Trophoblast cell (in vitro differentiated cells and primary cell): ENCODE measurements around the gene TBC1D9B.
A peak's percentile ranks its signal among the peaks of the same experiment; 100 is the strongest.
"Not testable (repeated sequence)": the region's sequence is repeated elsewhere in the genome, so short reads cannot be mapped to it uniquely, and the experiment has no call there.

ENCODE experiments used
- DNase-seq, 2 donors: peaks; one replicate each; pipeline ENCODE4 v3.0.0-alpha.2; 2016
- H2AFZ ChIP-seq: 2 replicates; pipeline ENCODE4 v1.6.1; 2013; ENCODE audit warnings: low read length, moderate library complexity, mild to moderate bottlenecking; ENCODE audit not compliant: insufficient read depth, poor library complexity
- H2AK5ac ChIP-seq: 2 replicates; pipeline ENCODE4 v1.6.1; 2013; ENCODE audit warnings: mild to moderate bottlenecking, low read length
- H2BK120ac ChIP-seq: 2 replicates; pipeline ENCODE4 v1.6.1; 2013; ENCODE audit warnings: low read length, mild to moderate bottlenecking, moderate library complexity; ENCODE audit not compliant: insufficient read depth, poor library complexity
- H2BK12ac ChIP-seq: 2 replicates; pipeline ENCODE4 v1.6.1; 2013; ENCODE audit warnings: mild to moderate bottlenecking, low read length, moderate library complexity
- H2BK5ac ChIP-seq: 2 replicates; pipeline ENCODE4 v1.6.1; 2013; ENCODE audit warnings: low read length, low read depth, moderate library complexity, mild to moderate bottlenecking; ENCODE audit not compliant: poor library complexity
- H3K14ac ChIP-seq: 2 replicates; pipeline ENCODE4 v1.6.1; 2013; ENCODE audit warnings: mild to moderate bottlenecking, low read length
- H3K18ac ChIP-seq: 2 replicates; pipeline ENCODE4 v1.6.1; 2013; ENCODE audit warnings: mild to moderate bottlenecking, low read length
- H3K23ac ChIP-seq: 2 replicates; pipeline ENCODE4 v1.6.1; 2013; ENCODE audit warnings: low read length
- H3K27ac ChIP-seq: 2 replicates; pipeline ENCODE4 v1.5.1; 2013; ENCODE audit warnings: low read depth, mild to moderate bottlenecking, inconsistent platforms, low read length, moderate library complexity
- H3K27me3 ChIP-seq: 2 replicates; pipeline ENCODE4 v1.6.1; 2013; ENCODE audit warnings: inconsistent platforms, mild to moderate bottlenecking, low read length, moderate library complexity; ENCODE audit not compliant: insufficient read depth
- H3K36me3 ChIP-seq, 2 experiments: 1 replicate in 1 of 2; 2 replicates in 1 of 2; pipeline ENCODE4 v1.6.1; 2013; ENCODE audit warnings: low read length in 2 of 2, mild to moderate bottlenecking in 2 of 2, moderate library complexity in 1 of 2; ENCODE audit not compliant: insufficient read depth in 2 of 2, control insufficient read depth in 1 of 2
- H3K4ac ChIP-seq: 2 replicates; pipeline ENCODE4 v1.6.1; 2013; ENCODE audit warnings: low read depth, mild to moderate bottlenecking, low read length, moderate library complexity
- H3K4me1 ChIP-seq, 2 experiments: 1 replicate in 1 of 2; 2 replicates in 1 of 2; pipeline ENCODE4 v1.6.1; 2013; ENCODE audit warnings: low read length in 2 of 2, mild to moderate bottlenecking in 2 of 2, moderate library complexity in 1 of 2; ENCODE audit not compliant: insufficient read depth in 2 of 2, control insufficient read depth in 1 of 2
- H3K4me2 ChIP-seq: 2 replicates; pipeline ENCODE4 v1.6.1; 2013; ENCODE audit warnings: inconsistent platforms, mild to moderate bottlenecking, low read length, moderate library complexity
- H3K4me3 ChIP-seq: 2 replicates; pipeline ENCODE4 v1.5.1; 2013; ENCODE audit warnings: mild to moderate bottlenecking, low read depth, low read length, inconsistent platforms
- H3K79me1 ChIP-seq: one replicate; pipeline ENCODE4 v1.6.1; 2013; ENCODE audit warnings: low read length
- H3K79me2 ChIP-seq: 2 replicates; pipeline ENCODE4 v1.6.1; 2013; ENCODE audit warnings: low read length, mild to moderate bottlenecking; ENCODE audit not compliant: control insufficient read depth, insufficient read depth, poor library complexity
- H3K9ac ChIP-seq: 2 replicates; pipeline ENCODE4 v1.6.1; 2013; ENCODE audit warnings: mild to moderate bottlenecking, low read length
- H3K9me3 ChIP-seq: 2 replicates; pipeline ENCODE4 v1.6.1; 2013; ENCODE audit warnings: low read depth, mild to moderate bottlenecking, control low read depth, inconsistent platforms, low read length; ENCODE audit not compliant: insufficient read depth
- H4K12ac ChIP-seq: 2 replicates; pipeline ENCODE4 v1.6.1; 2013; ENCODE audit warnings: low read depth, mild to moderate bottlenecking, low read length, moderate library complexity
- H4K8ac ChIP-seq: 2 replicates; pipeline ENCODE4 v1.6.1; 2013; ENCODE audit warnings: low read depth, mild to moderate bottlenecking, low read length, moderate library complexity
- H4K91ac ChIP-seq: one replicate; pipeline ENCODE4 v1.6.1; 2013; ENCODE audit warnings: low read depth, mild to moderate bottlenecking, low read length, moderate library complexity
- WGBS: extraction: QIAGEN DNeasy Blood & Tissue Kit; methylation state at CpG from one replicate; pipeline ENCODE4 v1.1.7; 2013; ENCODE audit warnings: missing lambda C conversion rate; ENCODE audit not compliant: insufficient read length, insufficient coverage; ENCODE audit errors: extremely low coverage; 5-methylcytosine and 5-hydroxymethylcytosine counted together

The TBC1D9B gene

GRCh38 chr5:179839328-179840256, 68.1 kb downstream of the TBC1D9B start:
- Histone ChIP-seq H3K18ac (no peak overlapping the region), H4K8ac (no peak overlapping the region), H3K4me1 (no peaks in the 10 kb centered on the region), H2AK5ac (no peak overlapping the region), H3K4ac (no peak overlapping the region), H3K27ac (no peak overlapping the region), H3K79me1 (no peaks in the 10 kb centered on the region), H3K14ac (no peak overlapping the region), H2AFZ (no peak overlapping the region), H3K9me3 (no peaks in the 10 kb centered on the region), H4K91ac (no peak overlapping the region), H4K12ac (no peak overlapping the region), H3K4me2 (no peak overlapping the region), H2BK5ac (no peak overlapping the region), H3K79me2 (no peaks in the 10 kb centered on the region), H3K4me3 (no peak overlapping the region), H2BK12ac (no peak overlapping the region), H3K27me3 (no peaks in the 10 kb centered on the region), H3K9ac (peak overlapping the region; percentile 23), H3K36me3 (peaks cover 46 to 49% of the 10 kb centered on the region in 2 experiments), H2BK120ac (no peak overlapping the region), H3K23ac (no peak overlapping the region)
- WGBS: no CpG with 5 or more reads among the region's 16 CpGs
- peak; percentile 46 to 60 for DNase-seq

- no peak overlapping the region for H3K23ac ChIP-seq
- H3K27me3 ChIP-seq: no peaks in the 10 kb centered on the region
Observed at GRCh38 chr5:179837076-179838011, 70.4 kb downstream of the TBC1D9B start.

GRCh38 chr5:179836225-179837019, 71.3 kb downstream of the TBC1D9B start:
- Histone ChIP-seq H3K79me2 (no peaks in the 10 kb centered on the region), H3K4ac (no peak overlapping the region), H2BK5ac (no peak overlapping the region), H2BK120ac (no peak overlapping the region), H2AFZ (no peak overlapping the region), H3K4me2 (no peak overlapping the region), H3K4me3 (no peak overlapping the region), H3K27ac (no peak overlapping the region), H3K36me3 (peaks cover 69% of the 10 kb centered on the region in 2 experiments), H3K79me1 (no peaks in the 10 kb centered on the region), H3K9ac (no peak overlapping the region), H3K18ac (no peak overlapping the region), H3K14ac (no peak overlapping the region), H4K8ac (no peak overlapping the region), H4K91ac (no peak overlapping the region), H3K23ac (no peak overlapping the region), H2AK5ac (no peak overlapping the region), H3K4me1 (no peaks in the 10 kb centered on the region), H3K27me3 (no peaks in the 10 kb centered on the region), H2BK12ac (no peak overlapping the region), H3K9me3 (peaks cover 5% of the 10 kb centered on the region), H4K12ac (no peak overlapping the region)
- DNase-seq: peak in 1 of 2 donors; percentile 43
- WGBS: no CpG with 5 or more reads among the region's 19 CpGs

More at GRCh38 chr5:179837076-179838011, 70.4 kb downstream of the TBC1D9B start:
- Histone ChIP-seq H2AFZ (no peak overlapping the region), H2BK120ac (no peak overlapping the region), H2BK5ac (no peak overlapping the region), H3K14ac (no peak overlapping the region), H3K79me1 (no peaks in the 10 kb centered on the region), H3K9me3 (peaks cover 3% of the 10 kb centered on the region), H3K79me2 (no peaks in the 10 kb centered on the region), H3K4me3 (no peak overlapping the region), H3K4ac (no peak overlapping the region), H3K18ac (no peak overlapping the region), H3K27ac (no peak overlapping the region), H2BK12ac (no peak overlapping the region), H4K8ac (no peak overlapping the region), H3K36me3 (peaks cover 64 to 67% of the 10 kb centered on the region in 2 experiments), H2AK5ac (no peak overlapping the region), H3K9ac (no peak overlapping the region), H3K4me1 (no peaks in the 10 kb centered on the region), H4K12ac (peak overlapping the region; percentile 3), H4K91ac (no peak overlapping the region), H3K4me2 (no peak overlapping the region)
- DNase-seq: peak in 1 of 2 donors; percentile 17
- WGBS: no CpG with 5 or more reads among the region's 15 CpGs

- no CpG with 5 or more reads among the region's 28 CpGs for WGBS
- not testable (repeated sequence) for H3K4me1 ChIP-seq, H2AK5ac ChIP-seq, H3K9me3 ChIP-seq, H3K4ac ChIP-seq, H3K9ac ChIP-seq, H3K18ac ChIP-seq, H3K14ac ChIP-seq, H2BK120ac ChIP-seq, H3K4me3 ChIP-seq, H3K4me2 ChIP-seq, H2AFZ ChIP-seq, H2BK12ac ChIP-seq, H3K79me2 ChIP-seq, H3K79me1 ChIP-seq, H3K23ac ChIP-seq, H2BK5ac ChIP-seq, H4K8ac ChIP-seq, H3K27ac ChIP-seq, H3K27me3 ChIP-seq, DNase-seq, H4K12ac ChIP-seq, H4K91ac ChIP-seq
- H3K36me3 ChIP-seq: peaks cover 67 to 70% of the 10 kb centered on the region in 2 experiments
Observed at GRCh38 chr5:179834871-179835270, 72.8 kb downstream of the TBC1D9B start.
